ENCODE measurements around the gene SORL1-AS1.

The SORL1-AS1 gene

GRCh38 chr11:121443688-121444275 lies 9.0 kb downstream of the SORL1-AS1 start:
- Histone ChIP-seq H4K8ac (ENCODE audit: low read depth, low read length) (no peak overlapping the region), H3K23ac (ENCODE audit: low read length) (no peak overlapping the region), H4K12ac (ENCODE audit: low read depth, low read length) (no peak overlapping the region), H3K27me3 (ENCODE audit: insufficient read depth, low read length) (no peaks in the 10 kb centered on the region), H3K4me1 (ENCODE audit: control insufficient read depth in 1 of 2, insufficient read depth in 2 of 2, low read length in 2 of 2) (peaks cover 0 to 4% of the 10 kb centered on the region in 2 experiments), H3K9ac (ENCODE audit: low read length) (no peak overlapping the region), H3K14ac (ENCODE audit: low read length) (no peak overlapping the region), H4K91ac (ENCODE audit: low read depth, low read length) (no peak overlapping the region), H3K4me3 (ENCODE audit: low read depth, low read length) (no peak overlapping the region), H2BK12ac (ENCODE audit: low read length) (no peak overlapping the region), H3K79me1 (ENCODE audit: low read length) (no peaks in the 10 kb centered on the region), H3K79me2 (ENCODE audit: control insufficient read depth, insufficient read depth, low read length, poor library complexity) (no peaks in the 10 kb centered on the region), H3K27ac (ENCODE audit: low read depth, low read length) (no peak overlapping the region), H3K4ac (ENCODE audit: low read depth, low read length) (no peak overlapping the region), H2AFZ (ENCODE audit: insufficient read depth, low read length, poor library complexity) (no peak overlapping the region), H3K36me3 (ENCODE audit: control insufficient read depth in 1 of 2, insufficient read depth in 2 of 2, low read length in 2 of 2) (no peaks in the 10 kb centered on the region), H3K9me3 (ENCODE audit: insufficient read depth, low read depth, low read length) (no peaks in the 10 kb centered on the region), H2AK5ac (ENCODE audit: low read length) (no peak overlapping the region), H3K18ac (ENCODE audit: low read length) (no peak overlapping the region), H2BK120ac (ENCODE audit: insufficient read depth, low read length, poor library complexity) (no peak overlapping the region), H3K4me2 (ENCODE audit: low read length) (no peak overlapping the region), H2BK5ac (ENCODE audit: low read depth, low read length, poor library complexity) (no peak overlapping the region)
- DNase-seq: no peak
- WGBS (ENCODE audit: extremely low coverage, insufficient coverage, insufficient read length): no CpG with 5 or more reads among the region's 4 CpGs

GRCh38 chr11:121441521-121441920 lies 11.2 kb downstream of the SORL1-AS1 start:
- Histone ChIP-seq H2BK12ac (ENCODE audit: low read length) (no peak overlapping the region), H4K12ac (ENCODE audit: low read depth, low read length) (no peak overlapping the region), H3K9me3 (ENCODE audit: insufficient read depth, low read depth, low read length) (no peaks in the 10 kb centered on the region), H3K4me1 (ENCODE audit: control insufficient read depth in 1 of 2, insufficient read depth in 2 of 2, low read length in 2 of 2) (no peaks in the 10 kb centered on the region), H3K23ac (ENCODE audit: low read length) (no peak overlapping the region), H3K27me3 (ENCODE audit: insufficient read depth, low read length) (no peaks in the 10 kb centered on the region), H3K36me3 (ENCODE audit: control insufficient read depth in 1 of 2, insufficient read depth in 2 of 2, low read length in 2 of 2) (no peaks in the 10 kb centered on the region), H3K14ac (ENCODE audit: low read length) (no peak overlapping the region), H2BK120ac (ENCODE audit: insufficient read depth, low read length, poor library complexity) (no peak overlapping the region), H3K79me2 (ENCODE audit: control insufficient read depth, insufficient read depth, low read length, poor library complexity) (no peaks in the 10 kb centered on the region), H3K4me2 (ENCODE audit: low read length) (no peak overlapping the region), H3K4me3 (ENCODE audit: low read depth, low read length) (no peak overlapping the region), H4K8ac (ENCODE audit: low read depth, low read length) (no peak overlapping the region), H2AFZ (ENCODE audit: insufficient read depth, low read length, poor library complexity) (no peak overlapping the region), H3K18ac (ENCODE audit: low read length) (no peak overlapping the region), H3K27ac (ENCODE audit: low read depth, low read length) (no peak overlapping the region), H4K91ac (ENCODE audit: low read depth, low read length) (no peak overlapping the region), H3K9ac (ENCODE audit: low read length) (no peak overlapping the region), H3K79me1 (ENCODE audit: low read length) (no peaks in the 10 kb centered on the region), H3K4ac (ENCODE audit: low read depth, low read length) (no peak overlapping the region), H2AK5ac (ENCODE audit: low read length) (no peak overlapping the region), H2BK5ac (ENCODE audit: low read depth, low read length, poor library complexity) (no peak overlapping the region)
- no peak for DNase-seq
- WGBS (ENCODE audit: extremely low coverage, insufficient coverage, insufficient read length): no CpG with 5 or more reads among the region's 2 CpGs

- H2AK5ac ChIP-seq (ENCODE audit: low read length): no peak overlapping the region
- H4K12ac ChIP-seq (ENCODE audit: low read depth, low read length): no peak overlapping the region
- no peak overlapping the region for H3K4me2 ChIP-seq (ENCODE audit: low read length)
- H4K91ac ChIP-seq (ENCODE audit: low read depth, low read length): no peak overlapping the region
- no peak overlapping the region for H4K8ac ChIP-seq (ENCODE audit: low read depth, low read length)
- H3K4ac ChIP-seq (ENCODE audit: low read depth, low read length): no peak overlapping the region
- H3K27me3 ChIP-seq (ENCODE audit: insufficient read depth, low read length): no peaks in the 10 kb centered on the region
- no peak overlapping the region for H3K14ac ChIP-seq (ENCODE audit: low read length)
- H3K23ac ChIP-seq (ENCODE audit: low read length): no peak overlapping the region
- no peak for DNase-seq
- no peak overlapping the region for H2BK5ac ChIP-seq (ENCODE audit: low read depth, low read length, poor library complexity)
- H3K18ac ChIP-seq (ENCODE audit: low read length): no peak overlapping the region
- no peaks in the 10 kb centered on the region for H3K36me3 ChIP-seq (ENCODE audit: control insufficient read depth in 1 of 2, insufficient read depth in 2 of 2, low read length in 2 of 2)
- H3K9me3 ChIP-seq (ENCODE audit: insufficient read depth, low read depth, low read length): no peaks in the 10 kb centered on the region
- H2AFZ ChIP-seq (ENCODE audit: insufficient read depth, low read length, poor library complexity): no peak overlapping the region
- H2BK12ac ChIP-seq (ENCODE audit: low read length): no peak overlapping the region
- H3K4me1 ChIP-seq (ENCODE audit: control insufficient read depth in 1 of 2, insufficient read depth in 2 of 2, low read length in 2 of 2): no peaks in the 10 kb centered on the region
- no peak overlapping the region for H3K4me3 ChIP-seq (ENCODE audit: low read depth, low read length)
- no peaks in the 10 kb centered on the region for H3K79me2 ChIP-seq (ENCODE audit: control insufficient read depth, insufficient read depth, low read length, poor library complexity)
- H3K9ac ChIP-seq (ENCODE audit: low read length): no peak overlapping the region
- no peaks in the 10 kb centered on the region for H3K79me1 ChIP-seq (ENCODE audit: low read length)
- H3K27ac ChIP-seq (ENCODE audit: low read depth, low read length): no peak overlapping the region
- no peak overlapping the region for H2BK120ac ChIP-seq (ENCODE audit: insufficient read depth, low read length, poor library complexity)
Measured at GRCh38 chr11:121439759-121440158, 13.0 kb downstream of the SORL1-AS1 start.

GRCh38 chr11:121439337-121439736 lies 13.4 kb downstream of the SORL1-AS1 start:
- Histone ChIP-seq H3K79me1 (ENCODE audit: low read length) (no peaks in the 10 kb centered on the region), H2AK5ac (ENCODE audit: low read length) (no peak overlapping the region), H4K12ac (ENCODE audit: low read depth, low read length) (no peak overlapping the region), H2BK5ac (ENCODE audit: low read depth, low read length, poor library complexity) (no peak overlapping the region), H3K9ac (ENCODE audit: low read length) (no peak overlapping the region), H3K14ac (ENCODE audit: low read length) (no peak overlapping the region), H3K18ac (ENCODE audit: low read length) (no peak overlapping the region), H3K36me3 (ENCODE audit: control insufficient read depth in 1 of 2, insufficient read depth in 2 of 2, low read length in 2 of 2) (no peaks in the 10 kb centered on the region), H3K4me3 (ENCODE audit: low read depth, low read length) (no peak overlapping the region), H3K4me1 (ENCODE audit: control insufficient read depth in 1 of 2, insufficient read depth in 2 of 2, low read length in 2 of 2) (no peaks in the 10 kb centered on the region), H3K9me3 (ENCODE audit: insufficient read depth, low read depth, low read length) (no peaks in the 10 kb centered on the region), H3K23ac (ENCODE audit: low read length) (no peak overlapping the region), H4K91ac (ENCODE audit: low read depth, low read length) (no peak overlapping the region), H3K27me3 (ENCODE audit: insufficient read depth, low read length) (no peaks in the 10 kb centered on the region), H3K79me2 (ENCODE audit: control insufficient read depth, insufficient read depth, low read length, poor library complexity) (no peaks in the 10 kb centered on the region), H2BK12ac (ENCODE audit: low read length) (no peak overlapping the region), H2BK120ac (ENCODE audit: insufficient read depth, low read length, poor library complexity) (no peak overlapping the region), H4K8ac (ENCODE audit: low read depth, low read length) (no peak overlapping the region), H3K4ac (ENCODE audit: low read depth, low read length) (no peak overlapping the region), H3K4me2 (ENCODE audit: low read length) (no peak overlapping the region), H3K27ac (ENCODE audit: low read depth, low read length) (no peak overlapping the region), H2AFZ (ENCODE audit: insufficient read depth, low read length, poor library complexity) (no peak overlapping the region)
- WGBS (ENCODE audit: extremely low coverage, insufficient coverage, insufficient read length): no CpG with 5 or more reads among the region's 4 CpGs
- no peak for DNase-seq

Data from trophoblast cell (in vitro differentiated cells and primary cell).